AG04450 (cell line): Measurements from ENCODE around the gene ADGRG6. TPM values are rescaled to one million over a fixed set of nuclear protein-coding genes. Genes with fewer than 3 reads are reported as not detected.

ENCODE experiments used
- CTCF ChIA-PET: fragments of 300-600, 350-600 bp; formaldehyde crosslinking; extraction: SDS; loops from one replicate; lab custom pipeline; 2022; ENCODE audit warnings: antibody characterized with exemption, inconsistent platforms; lab: Charles Lee
- POLR2A ChIA-PET: fragments of 350-600 bp; formaldehyde crosslinking; extraction: SDS; loops from one replicate; lab custom pipeline; 2021; ENCODE audit warnings: antibody characterized with exemption, inconsistent platforms; lab: Yijun Ruan, JAX
- DNase-seq: peaks from one replicate; pipeline ENCODE4 v3.0.0-alpha.2; 2011; ENCODE audit warnings: low read depth, low spot score
- H3K27ac ChIP-seq: one replicate; pipeline ENCODE4 v1.5.1; 2012; ENCODE audit warnings: low read depth, low read length, control low read depth
- H3K27me3 ChIP-seq: one replicate; pipeline ENCODE4 v1.6.0; 2012; ENCODE audit warnings: low read length; ENCODE audit not compliant: control insufficient read depth, insufficient read depth
- H3K4me3 ChIP-seq: 2 replicates; pipeline ENCODE4 v1.5.1; 2011; ENCODE audit warnings: mild to moderate bottlenecking, low read depth, low read length, control low read depth
- H3K9me3 ChIP-seq: 2 replicates; pipeline ENCODE4 v1.5.1; 2012; ENCODE audit warnings: low read length; ENCODE audit not compliant: control insufficient read depth, insufficient read depth
- polyA plus RNA-seq: library from polyadenylated mRNA; depleted of rRNA; stranded (reverse); fragments of >200 nt; gene quantifications from 2 replicates; pipeline ENCODE4 v1.2.3, GENCODE V29; 2011
- TF ChIP-seq, protein P1 (sequence below): IDR thresholded peaks from 2 replicates; pipeline ENCODE4 v1.5.1; 2011; ENCODE audit warnings: low read depth, low read length, control low read depth, inconsistent platforms

ADGRG6 gene
- polyA plus RNA-seq, 1 experiment = 16.2 TPM

DNA sequence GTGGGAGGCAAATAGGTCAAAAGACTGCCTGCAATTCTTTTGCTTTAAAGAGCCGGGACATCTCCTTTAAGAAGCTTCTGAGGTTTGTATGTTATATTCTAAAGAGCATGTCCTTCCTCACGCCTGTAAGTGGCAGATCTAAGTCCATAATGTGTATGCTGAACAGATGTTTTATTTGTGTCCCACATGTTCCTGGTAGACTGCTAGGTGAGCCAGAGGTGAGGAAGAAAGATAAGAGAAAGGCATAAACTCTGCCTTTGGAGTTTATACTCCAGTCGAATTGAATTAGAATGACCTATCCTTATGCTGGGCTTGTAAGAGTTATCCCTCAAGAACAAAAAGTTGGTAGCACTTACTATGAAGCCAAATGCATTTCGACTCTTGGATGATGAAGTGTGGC, 27.2 kb upstream of the ADGRG6 start:
- ChIA-PET POLR2A (no interaction called here), CTCF (no interaction called here)

DNA sequence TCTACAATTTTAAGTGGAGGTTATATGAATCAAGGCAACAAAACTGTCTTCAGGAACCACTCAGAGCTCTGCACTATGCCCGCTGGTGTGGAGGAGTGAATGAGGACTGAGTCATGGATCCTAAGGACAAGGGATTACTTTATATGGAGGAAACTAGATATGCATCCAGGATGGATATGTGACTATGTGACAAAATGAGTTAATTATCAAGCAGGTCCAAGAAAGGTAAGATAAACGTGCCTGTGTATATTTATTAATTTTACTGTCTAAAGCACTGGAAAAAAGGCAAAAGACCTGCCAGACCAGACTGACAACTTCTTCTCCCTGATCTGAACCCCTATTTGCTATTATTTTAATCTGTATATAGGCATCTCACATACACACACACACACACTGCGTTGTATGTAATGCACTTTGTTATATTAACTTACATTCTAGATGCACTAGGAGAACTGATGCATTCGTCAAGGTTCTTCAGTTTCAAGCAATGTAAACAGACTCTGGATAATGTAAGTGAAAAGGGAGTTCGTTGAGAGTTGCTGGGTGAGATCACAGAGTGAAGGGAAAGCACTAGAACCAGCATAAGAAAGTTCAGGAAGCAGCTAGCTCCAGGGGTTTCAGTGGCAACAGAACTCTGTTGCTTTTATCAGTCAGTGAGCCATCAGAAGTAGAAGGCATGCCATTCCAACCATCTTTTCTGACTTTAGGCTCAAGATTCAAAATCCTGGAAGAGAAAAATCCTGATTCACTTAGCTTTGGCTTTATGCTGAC, 26.4 kb upstream of the ADGRG6 start:
- DNase-seq = peak; percentile 26
- no peak overlapping the region for H3K4me3 ChIP-seq
- CTCF ChIA-PET = no interaction called here
- no peaks in the 10 kb centered on the region for H3K27me3 ChIP-seq
- TF ChIP-seq, protein P1, sequence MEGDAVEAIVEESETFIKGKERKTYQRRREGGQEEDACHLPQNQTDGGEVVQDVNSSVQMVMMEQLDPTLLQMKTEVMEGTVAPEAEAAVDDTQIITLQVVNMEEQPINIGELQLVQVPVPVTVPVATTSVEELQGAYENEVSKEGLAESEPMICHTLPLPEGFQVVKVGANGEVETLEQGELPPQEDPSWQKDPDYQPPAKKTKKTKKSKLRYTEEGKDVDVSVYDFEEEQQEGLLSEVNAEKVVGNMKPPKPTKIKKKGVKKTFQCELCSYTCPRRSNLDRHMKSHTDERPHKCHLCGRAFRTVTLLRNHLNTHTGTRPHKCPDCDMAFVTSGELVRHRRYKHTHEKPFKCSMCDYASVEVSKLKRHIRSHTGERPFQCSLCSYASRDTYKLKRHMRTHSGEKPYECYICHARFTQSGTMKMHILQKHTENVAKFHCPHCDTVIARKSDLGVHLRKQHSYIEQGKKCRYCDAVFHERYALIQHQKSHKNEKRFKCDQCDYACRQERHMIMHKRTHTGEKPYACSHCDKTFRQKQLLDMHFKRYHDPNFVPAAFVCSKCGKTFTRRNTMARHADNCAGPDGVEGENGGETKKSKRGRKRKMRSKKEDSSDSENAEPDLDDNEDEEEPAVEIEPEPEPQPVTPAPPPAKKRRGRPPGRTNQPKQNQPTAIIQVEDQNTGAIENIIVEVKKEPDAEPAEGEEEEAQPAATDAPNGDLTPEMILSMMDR = no peak
- H3K27ac ChIP-seq = no peak overlapping the region
- POLR2A ChIA-PET = no interaction called here
- no peaks in the 10 kb centered on the region for H3K9me3 ChIP-seq

More for the DNA sequence above, 27.2 kb upstream of the ADGRG6 start:
- Histone ChIP-seq H3K9me3 (no peaks in the 10 kb centered on the region), H3K4me3 (no peak overlapping the region), H3K27ac (no peak overlapping the region), H3K27me3 (no peaks in the 10 kb centered on the region)
- DNase-seq = no peak
- TF ChIP-seq, protein P1 = no peak

DNA sequence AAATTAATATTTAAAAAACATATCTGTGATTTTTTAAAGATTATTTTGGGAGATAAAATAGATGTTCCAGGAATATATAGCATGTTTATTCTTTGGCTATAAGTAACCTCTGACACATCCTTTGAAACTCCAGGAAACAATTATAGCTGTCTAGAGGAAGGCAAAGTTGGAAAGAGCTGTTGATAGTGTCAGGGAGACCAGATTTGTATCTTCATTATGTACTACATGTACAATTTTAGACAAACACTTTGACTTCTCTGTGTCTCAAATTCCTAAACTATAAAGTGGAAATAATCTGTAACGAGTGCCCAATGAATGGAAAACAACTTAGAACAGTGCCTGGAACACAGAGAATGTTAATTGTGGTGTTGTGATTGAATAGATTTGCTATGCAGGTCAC, 25.6 kb upstream of the ADGRG6 start:
- no peak overlapping the region for H3K27ac ChIP-seq
- DNase-seq = no peak
- CTCF ChIA-PET = no interaction called here
- H3K9me3 ChIP-seq = no peaks in the 10 kb centered on the region
- no peaks in the 10 kb centered on the region for H3K27me3 ChIP-seq
- POLR2A ChIA-PET = no interaction called here
- TF ChIP-seq, protein P1 = no peak
- no peak overlapping the region for H3K4me3 ChIP-seq

DNA sequence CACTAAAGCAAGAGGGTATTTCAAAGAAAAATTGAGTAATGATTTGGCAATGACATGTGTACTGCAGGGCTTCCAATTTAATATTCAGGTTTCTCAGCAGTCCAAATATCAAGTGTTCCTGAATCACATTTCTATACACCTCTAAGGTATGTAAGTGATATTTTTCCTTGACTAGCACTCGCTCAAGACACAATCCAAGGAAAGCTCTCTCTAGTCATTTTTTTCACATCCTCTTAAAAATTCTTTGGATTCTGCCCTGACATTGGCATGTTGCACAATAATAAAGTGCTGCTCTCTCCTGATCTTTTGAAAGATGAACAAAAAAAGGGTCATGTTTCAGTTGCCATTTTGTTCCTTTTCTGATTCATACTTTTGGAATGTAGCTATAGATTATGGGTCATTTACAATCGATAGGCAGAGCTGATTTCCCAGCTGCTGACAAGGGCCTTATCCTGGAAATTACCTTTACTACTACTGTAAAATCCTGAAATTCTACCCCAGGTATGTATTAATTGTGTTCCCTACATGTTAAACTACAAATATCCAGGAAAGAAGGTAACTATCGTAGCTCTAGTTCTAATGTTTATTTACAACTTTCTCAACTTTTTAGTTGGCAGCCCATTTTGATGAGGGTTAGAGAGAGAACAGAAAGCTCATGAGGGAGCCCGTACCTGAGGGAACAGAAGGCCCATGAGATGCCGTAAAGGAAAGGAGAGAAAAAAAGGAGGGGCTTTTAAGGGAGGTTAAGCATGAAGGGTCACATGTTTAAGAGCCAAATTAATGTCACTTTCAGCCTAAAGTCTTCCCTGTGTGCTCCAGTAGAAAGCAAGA, 22.2 kb upstream of the ADGRG6 start:
- TF ChIP-seq, protein P1 = no peak
- Histone ChIP-seq H3K27ac (no peak overlapping the region), H3K27me3 (no peaks in the 10 kb centered on the region), H3K4me3 (no peak overlapping the region), H3K9me3 (no peaks in the 10 kb centered on the region)
- no peak for DNase-seq
- POLR2A ChIA-PET = no interaction called here
- CTCF ChIA-PET = interaction anchor here (1.2 kb wide), 1 partner anchor 109 kb away, joined by 3 read pairs; no protein-coding TSS in a partner anchor

DNA sequence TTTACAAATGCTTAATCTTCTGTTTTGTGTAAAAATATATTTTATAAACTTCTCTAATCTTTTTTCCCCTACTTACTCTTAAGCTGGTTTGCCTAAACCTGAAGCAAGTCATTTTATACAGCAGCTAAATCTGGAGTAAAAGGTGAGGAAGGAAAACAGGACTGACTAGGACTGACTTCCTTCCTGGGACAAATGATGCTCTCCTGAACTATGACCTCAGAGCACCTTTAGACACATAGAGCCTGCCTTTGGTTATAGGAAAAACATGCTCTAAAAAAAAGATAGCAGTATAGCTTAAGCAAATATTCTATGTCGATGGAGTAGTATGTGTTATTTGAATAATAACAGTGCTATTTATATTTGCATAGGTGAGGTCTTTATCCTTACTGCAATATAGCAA, 21.5 kb upstream of the ADGRG6 start:
- Histone ChIP-seq H3K27me3 (no peaks in the 10 kb centered on the region), H3K27ac (no peak overlapping the region), H3K4me3 (no peak overlapping the region), H3K9me3 (no peaks in the 10 kb centered on the region)
- POLR2A ChIA-PET = no interaction called here
- TF ChIP-seq, protein P1 = no peak
- CTCF ChIA-PET = interaction anchor here (1.2 kb wide), 2 partner anchors 16 to 108 kb away, joined by 3 to 4 read pairs; no protein-coding TSS in a partner anchor
- no peak for DNase-seq
